B cell (primary cell): ENCODE results near the gene ZDHHC18. TPM values are rescaled to one million over a fixed set of nuclear protein-coding genes. Genes with fewer than 3 reads are reported as not detected.
"Not testable (repeated sequence)": the region's sequence is repeated elsewhere in the genome, so short reads cannot be mapped to it uniquely, and the experiment has no call there.

Source experiments
- ATAC-seq: fragments of 200-7000 bp; cut with Tn5 transposase; one replicate; pipeline ENCODE4 v1.10.0; 2021; ENCODE audit warnings: low read depth, mild to moderate bottlenecking, moderate number of reproducible peaks, moderate library complexity
- CTCF ChIA-PET: fragments of 350-600 bp; sonication (Branson Sonifier 250); formaldehyde crosslinking; loops from one replicate; lab custom pipeline; 2021; ENCODE audit warnings: antibody characterized with exemption, inconsistent platforms; lab: Charles Lee
- POLR2A ChIA-PET: fragments of 350-600 bp; sonication (Branson Sonifier 250); formaldehyde crosslinking; loops from one replicate; lab custom pipeline; 2021; ENCODE audit warnings: antibody characterized with exemption; lab: Charles Lee
- DNase-seq: peaks from one replicate; pipeline ENCODE4 v3.0.0; 2013
- H2AFZ ChIP-seq: 2 replicates; pipeline ENCODE4 v1.6.1; 2012; ENCODE audit warnings: mild to moderate bottlenecking, low read depth, low read length; ENCODE audit not compliant: insufficient read depth, poor library complexity, severe bottlenecking
- H3K27ac ChIP-seq, 2 donors: 1 replicate in 1 of 2; 2 replicates in 1 of 2; pipeline ENCODE4 v1.5.1; 2012 to 2013; ENCODE audit warnings: low read length in 2 of 2, mild to moderate bottlenecking in 2 of 2, moderate library complexity in 1 of 2
- H3K27me3 ChIP-seq, 4 experiments: fragments of 200-600 bp in 1 of 4; sonication (generic) in 1 of 4; replicated peaks in 1 of 4; 1 replicate in 2 of 4; 2 replicates in 2 of 4; pipeline versions ENCODE4 v1.6.1 to v1.7.0; 2013 to 2016; ENCODE audit warnings: low read length in 3 of 4, mild to moderate bottlenecking in 2 of 4, mixed read lengths in 1 of 4, moderate library complexity in 1 of 4; ENCODE audit not compliant: insufficient read depth in 4 of 4, control insufficient read depth in 3 of 4; ENCODE audit errors: control extremely low read depth in 1 of 4
- H3K36me3 ChIP-seq, 2 experiments: replicated peaks in 1 of 2; 1 replicate in 1 of 2; 2 replicates in 1 of 2; pipeline versions ENCODE4 v1.6.1 to v1.7.1; 2013; ENCODE audit warnings: low read length in 1 of 2; ENCODE audit not compliant: insufficient read depth in 2 of 2, control insufficient read depth in 1 of 2; ENCODE audit errors: control extremely low read depth in 1 of 2, extremely low read depth in 1 of 2
- H3K4me1 ChIP-seq, 2 donors: fragments of 200-600 bp in 1 of 2; sonication (generic) in 1 of 2; 1 replicate in 1 of 2; 2 replicates in 1 of 2; pipeline versions ENCODE4 v1.5.1 to v1.6.1; 2013 to 2017; ENCODE audit warnings: low read length in 2 of 2; ENCODE audit not compliant: control insufficient read depth in 2 of 2, insufficient read depth in 2 of 2
- H3K4me2 ChIP-seq: replicated peaks from 2 replicates; pipeline ENCODE3; 2012; ENCODE audit warnings: mild to moderate bottlenecking, low read depth, low read length; ENCODE audit not compliant: poor library complexity, severe bottlenecking
- H3K4me3 ChIP-seq, 5 experiments: fragments of 200-600 bp in 1 of 5; sonication (generic) in 1 of 5; 1 replicate in 3 of 5; 2 replicates in 2 of 5; pipeline versions ENCODE4 v1.5.1 to v1.7.0; 2011 to 2016; ENCODE audit warnings: low read length in 4 of 5, mild to moderate bottlenecking in 4 of 5, low read depth in 2 of 5, control low read depth in 1 of 5, moderate library complexity in 1 of 5; ENCODE audit not compliant: insufficient read depth in 1 of 5; ENCODE audit errors: control extremely low read depth in 1 of 5, extremely low read depth in 1 of 5
- H3K79me2 ChIP-seq: fragments of 200-600 bp; sonication (generic); one replicate; pipeline ENCODE4 v1.6.0; 2016; ENCODE audit warnings: low read length; ENCODE audit not compliant: control insufficient read depth, insufficient read depth
- H3K9ac ChIP-seq: fragments of 200-600 bp; sonication (generic); 2 replicates; pipeline ENCODE4 v1.6.1; 2017; ENCODE audit warnings: mild to moderate bottlenecking, low read length, moderate library complexity
- H3K9me3 ChIP-seq, 3 donors: one replicate each; pipeline versions ENCODE4 v1.6.1 to v1.7.1; 2013; ENCODE audit warnings: low read length in 2 of 3; ENCODE audit not compliant: control insufficient read depth in 2 of 3, insufficient read depth in 1 of 3; ENCODE audit errors: control extremely low read depth in 1 of 3
- H4K20me1 ChIP-seq: 2 replicates; pipeline ENCODE4 v1.6.0; 2012; ENCODE audit warnings: mild to moderate bottlenecking, low read length; ENCODE audit not compliant: insufficient read depth, control insufficient read depth, poor library complexity, severe bottlenecking
- H3K27ac Mint-ChIP-seq: one replicate; pipeline ENCODE4 v1.8.0; 2021; ENCODE audit warnings: mixed read lengths
- H3K27me3 Mint-ChIP-seq: one replicate; pipeline ENCODE4 v1.8.0; 2021; ENCODE audit warnings: mixed read lengths
- H3K4me1 Mint-ChIP-seq: one replicate; pipeline ENCODE4 v1.8.0; 2021; ENCODE audit warnings: mixed read lengths
- H3K4me3 Mint-ChIP-seq: one replicate; pipeline ENCODE4 v1.8.0; 2021; ENCODE audit warnings: mixed read lengths
- H3K9me3 Mint-ChIP-seq: one replicate; pipeline ENCODE4 v1.8.0; 2022; ENCODE audit warnings: mixed read lengths; ENCODE audit not compliant: insufficient read depth
- CTCF ChIP-seq: fragments of 200-600 bp; IDR thresholded peaks from one replicate; pipeline ENCODE4 v1.8.0; 2022; ENCODE audit warnings: antibody characterized with exemption, mild to moderate bottlenecking
- EZH2 ChIP-seq: IDR thresholded peaks from 2 replicates; pipeline ENCODE4 v1.6.1; 2012; ENCODE audit warnings: borderline replicate concordance, low read depth, mild to moderate bottlenecking, moderate library complexity, low read length; ENCODE audit not compliant: insufficient read depth, poor library complexity, severe bottlenecking
- WGBS: methylation state at CpG from one replicate; pipeline ENCODE4 v1.1.5; 2013; ENCODE audit warnings: missing lambda C conversion rate; ENCODE audit not compliant: insufficient coverage; 5-methylcytosine and 5-hydroxymethylcytosine counted together
- intact Hi-C: fragments of 100-400 bp; cut with micrococcal nuclease; formaldehyde crosslinking; loops from one replicate; pipeline ENCODE4 v1.10.0; 2022
- polyA plus RNA-seq: library from polyadenylated mRNA; depleted of rRNA; stranded (reverse); fragments of >200 nt; gene quantifications from 2 replicates; pipeline ENCODE4 v1.2.3, GENCODE V29; 2012
- total RNA-seq, 2 donors: library from RNA; stranded (reverse); fragments of 120-200 nt in 1 of 2; gene quantifications; 1 replicate in 1 of 2; 2 replicates in 1 of 2; pipeline versions ENCODE4 v1.2.3 to v1.2.4, GENCODE V29; 2013 to 2022

ZDHHC18 gene
- total and polyA plus RNA-seq, 2 donors (not counting 1 experiment from before 2014, with no cell fraction given): 25.8 to 30.8 TPM

GRCh38 chr1:26844424-26845196 is 18.1 kb downstream of the ZDHHC18 start:
- Histone ChIP-seq H3K9ac (no peak overlapping the region), H3K27me3 (no peaks in the 10 kb centered on the region), H3K36me3 (peaks cover 7 to 31% of the 10 kb centered on the region in 2 experiments), H3K27ac (no peak overlapping the region), H3K4me1 (no peaks in the 10 kb centered on the region), H4K20me1 (no peaks in the 10 kb centered on the region), H2AFZ (no peak overlapping the region), H3K79me2 (no peaks in the 10 kb centered on the region), H3K4me3 (no peak overlapping the region), H3K9me3 (no peaks in the 10 kb centered on the region), H3K4me2 (no peak overlapping the region)
- 93% methylated on average over 2 of the region's 13 CpGs for WGBS
- CTCF ChIA-PET: interaction anchor here (0.9 kb wide), 1 partner anchor 20 kb away, joined by 3 read pairs; no protein-coding TSS in a partner anchor
- Mint-ChIP-seq H3K27ac (no peak overlapping the region), H3K4me3 (no peak overlapping the region), H3K4me1 (no peaks in the 10 kb centered on the region), H3K27me3 (no peaks in the 10 kb centered on the region), H3K9me3 (no peaks in the 10 kb centered on the region)
- no peak for DNase-seq
- TF ChIP-seq CTCF: no peak
- no peak for TF ChIP-seq EZH2
- POLR2A ChIA-PET: interaction anchor here (0.6 kb wide), 1 partner anchor 10 kb away, joined by 3 read pairs; no protein-coding TSS in a partner anchor
- ATAC-seq: no peak
- intact Hi-C loops: no loop called here

- H3K4me3 Mint-ChIP-seq, H3K4me2 ChIP-seq, H3K9me3 ChIP-seq, H3K9ac ChIP-seq, H3K4me1 ChIP-seq, DNase-seq, H3K27ac Mint-ChIP-seq, H4K20me1 ChIP-seq, H3K79me2 ChIP-seq, intact Hi-C loops, H3K27me3 Mint-ChIP-seq, H3K9me3 Mint-ChIP-seq, H3K27me3 ChIP-seq, POLR2A ChIA-PET, H3K4me3 ChIP-seq, H3K27ac ChIP-seq, ATAC-seq, H2AFZ ChIP-seq, H3K4me1 Mint-ChIP-seq: not testable (repeated sequence)
- H3K36me3 ChIP-seq: peaks cover 2 to 56% of the 10 kb centered on the region in 2 experiments
- 93% methylated on average over 5 of the region's 6 CpGs for WGBS
- CTCF ChIA-PET: interaction anchor here (5.0 kb wide), 1 partner anchor 32 kb away, joined by 32 read pairs; no protein-coding TSS in a partner anchor
Observed at GRCh38 chr1:26847826-26848225, 21.3 kb downstream of the ZDHHC18 start.
